ENCODE results near the gene TMED10.

TMED10 gene

DNA sequence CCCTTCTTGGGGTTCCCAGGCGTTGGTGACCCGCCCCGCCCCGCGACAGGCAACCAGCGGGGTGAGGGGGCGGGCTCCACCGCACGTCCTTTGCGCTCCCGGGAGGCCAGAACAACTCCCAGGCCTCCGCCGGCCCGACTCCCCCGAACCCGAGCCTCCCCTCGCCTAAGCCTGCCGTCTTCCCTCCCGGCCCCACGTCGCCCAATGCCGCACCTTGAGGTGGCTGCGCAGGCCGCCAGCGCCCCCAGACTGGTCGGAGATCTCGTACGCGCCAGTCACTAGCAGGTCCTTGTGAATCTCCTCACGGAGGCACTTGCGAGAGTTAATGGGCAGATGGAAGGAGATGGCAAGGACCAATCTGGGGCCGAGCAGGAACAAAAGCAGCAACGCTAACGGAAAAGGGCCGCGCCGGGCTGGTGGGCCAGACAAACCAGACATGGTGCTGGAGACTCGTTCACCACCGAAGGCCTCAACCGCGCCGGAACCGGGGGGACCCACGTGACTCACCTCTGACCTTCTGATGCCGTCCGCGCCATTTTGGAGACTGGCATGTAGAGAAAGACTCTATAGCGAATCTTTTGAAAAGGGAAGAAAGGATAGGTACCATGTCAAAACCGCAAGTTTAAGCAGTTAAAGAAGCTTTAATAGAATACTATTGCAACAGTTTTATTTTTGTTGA is at the start of gene TMED10:
Gene TMED10 (minus strand): TSS at position 471 of the 679 bp plus-strand sequence. CDS start 33 bp downstream, at position 438.
- DNase-seq, result peak; percentile 92

GRCh38 chr14:75224561-75224960 is 48.1 kb upstream of the TMED10 start:
- DNase-seq, result no peak

GRCh38 chr14:75223664-75224154 is 47.3 kb upstream of the TMED10 start:
- no peak for DNase-seq

DNA sequence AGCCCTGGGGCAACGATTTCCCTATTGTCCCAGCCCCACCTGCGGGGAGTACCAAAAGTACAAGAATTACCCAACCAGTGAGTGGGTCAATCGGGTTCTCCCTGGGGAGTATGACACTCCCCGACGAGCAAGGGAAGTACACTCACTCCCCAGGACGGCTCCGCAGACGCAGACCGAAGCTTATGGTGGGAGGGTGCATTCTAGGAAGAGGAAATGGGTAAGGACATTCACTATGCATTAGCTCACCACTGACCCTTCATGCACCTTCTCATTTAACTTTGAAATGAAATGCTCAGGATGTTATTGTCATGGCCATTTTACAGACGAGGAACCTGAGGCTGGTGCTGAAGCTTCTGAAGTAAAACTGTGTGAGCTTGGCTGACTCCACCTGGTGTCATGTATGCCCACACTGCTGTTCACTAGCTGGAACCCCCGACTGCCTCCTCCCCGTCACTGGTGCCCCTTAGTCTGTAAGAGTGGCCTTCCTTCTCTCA is 45.8 kb upstream of the TMED10 start:
- DNase-seq, result no peak

DNA sequence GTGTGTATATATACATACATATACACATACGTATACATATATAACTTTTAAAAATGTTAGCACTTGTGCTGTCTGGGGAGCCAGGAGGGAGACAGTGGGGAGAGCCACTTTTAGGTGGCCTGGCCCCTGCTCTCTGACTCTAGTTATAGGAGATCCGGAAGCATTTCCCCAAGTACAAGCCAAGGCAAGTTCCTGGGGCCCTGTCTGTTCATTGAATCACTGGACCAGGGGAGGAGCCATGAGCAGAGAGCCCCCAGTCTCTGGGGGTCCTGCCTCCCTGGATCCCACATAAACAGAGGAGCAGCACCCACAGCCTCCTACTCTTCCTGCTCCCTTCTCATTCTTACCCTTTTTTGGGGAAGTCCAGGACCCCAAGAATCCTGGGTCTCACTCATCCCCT is 45.4 kb upstream of the TMED10 start:
- no peak for DNase-seq

- no peak for DNase-seq
These were observed 43.7 kb upstream of the TMED10 start for GRCh38 chr14:75220156-75220555.

- DNase-seq, result no peak
These were observed 41.2 kb upstream of the TMED10 start for GRCh38 chr14:75217508-75218206.

- no peak for DNase-seq
These were observed 40.1 kb upstream of the TMED10 start for GRCh38 chr14:75216427-75217006.

GRCh38 chr14:75215520-75215919 is 39.1 kb upstream of the TMED10 start:
- no peak for DNase-seq

DNA sequence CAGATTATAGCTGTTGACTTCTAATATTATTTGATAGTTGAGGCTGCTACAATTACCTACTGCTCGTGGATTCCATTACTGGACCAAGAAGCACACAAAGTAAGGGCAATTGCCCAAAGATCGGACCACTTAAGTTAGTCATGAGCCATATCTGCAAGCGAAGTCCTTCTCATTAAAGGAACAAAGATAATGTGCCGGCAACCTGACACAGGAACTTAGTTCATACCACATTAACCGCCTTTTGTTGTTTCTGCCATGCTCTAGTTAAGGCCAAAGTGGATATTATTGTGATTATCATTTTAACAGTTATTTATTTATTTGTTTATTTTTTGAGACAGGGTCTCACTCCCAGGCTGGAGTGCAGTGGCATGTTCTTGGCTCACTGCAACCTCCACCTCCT is 38.1 kb upstream of the TMED10 start:
- DNase-seq, result no peak

DNA sequence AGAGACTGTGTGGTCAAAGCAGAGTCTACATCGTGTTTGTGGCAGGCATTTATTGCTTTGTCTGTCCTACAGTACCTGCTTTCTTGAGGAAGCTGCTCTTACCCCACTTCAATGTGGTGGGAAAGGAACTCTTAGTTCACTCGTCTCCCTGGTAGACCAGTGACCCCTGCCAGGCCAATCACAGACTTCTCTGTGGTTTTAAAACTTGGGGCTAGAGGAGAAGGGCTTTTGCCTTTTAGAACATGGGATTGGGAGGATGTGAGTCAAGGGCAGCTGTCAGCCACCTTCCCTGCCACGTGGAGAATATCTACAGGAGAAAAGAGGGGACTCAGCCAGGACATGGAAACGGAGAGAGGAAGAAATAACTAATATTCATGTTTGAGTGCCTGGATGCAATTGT is 36.8 kb upstream of the TMED10 start:
- no peak for DNase-seq

DNA sequence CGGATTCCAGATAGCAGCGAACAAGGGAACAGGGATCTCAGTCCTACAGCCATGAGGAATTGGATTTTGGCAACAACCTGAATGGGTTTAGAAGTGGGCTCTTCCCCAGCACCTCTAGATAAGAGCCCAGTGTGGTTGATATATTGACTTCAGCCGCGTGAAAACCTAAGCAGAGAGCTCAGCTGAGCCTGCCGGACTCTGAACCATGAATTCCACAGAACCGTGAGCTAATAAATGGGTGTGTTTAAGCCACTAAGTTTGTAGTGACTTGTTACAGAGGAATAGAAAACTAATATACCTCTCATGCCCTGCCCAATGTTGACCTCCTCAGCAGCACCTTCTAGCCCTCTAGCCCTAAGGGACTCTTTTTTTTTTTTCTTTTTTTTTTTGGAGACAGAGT is 32.4 kb upstream of the TMED10 start:
- no peak for DNase-seq

GRCh38 chr14:75206190-75206589 is 29.8 kb upstream of the TMED10 start:
- no peak for DNase-seq

- no peak for DNase-seq
These were observed 29.2 kb upstream of the TMED10 start for GRCh38 chr14:75205591-75205990.

DNA sequence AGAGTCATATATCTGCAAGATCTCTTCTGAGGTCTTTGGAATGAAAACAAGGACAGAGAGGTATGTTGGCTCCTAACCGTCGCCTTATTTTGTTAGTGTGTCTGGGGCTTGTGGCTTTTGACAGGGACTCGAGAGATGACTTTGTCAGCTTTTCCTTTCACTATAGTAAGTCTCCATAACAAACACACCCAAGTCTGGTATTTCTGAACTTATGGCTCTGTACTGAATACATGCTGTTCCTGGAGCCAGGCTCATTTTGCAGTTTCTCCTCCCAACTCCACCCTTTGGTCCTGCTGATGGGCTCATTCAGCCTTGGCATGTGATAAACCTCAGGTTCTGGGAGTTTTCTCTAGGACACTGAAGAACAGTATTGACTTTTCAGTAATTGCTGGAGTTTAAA is 27.7 kb upstream of the TMED10 start:
- no peak for DNase-seq

GRCh38 chr14:75202657-75203056 is 26.2 kb upstream of the TMED10 start:
- no peak for DNase-seq

DNA sequence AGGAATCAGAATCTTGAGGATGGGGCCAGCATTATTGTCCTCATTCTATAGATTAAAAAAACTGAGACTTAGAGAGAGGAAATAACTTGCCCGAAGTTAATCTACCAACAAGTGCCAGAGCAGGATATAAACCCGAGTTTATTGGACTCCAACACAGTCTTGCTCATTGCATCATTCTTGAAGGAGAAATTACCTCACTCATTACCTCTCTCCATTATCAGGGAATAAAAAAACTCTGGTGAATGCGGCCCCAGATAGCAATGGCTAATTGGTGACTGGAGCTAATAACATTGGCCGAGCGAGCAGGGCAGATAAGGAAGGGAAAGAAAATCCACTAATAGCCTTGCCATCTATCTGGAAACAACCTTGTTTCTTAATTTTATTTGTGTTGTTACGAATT is 24.7 kb upstream of the TMED10 start:
- DNase-seq, result no peak

DNA sequence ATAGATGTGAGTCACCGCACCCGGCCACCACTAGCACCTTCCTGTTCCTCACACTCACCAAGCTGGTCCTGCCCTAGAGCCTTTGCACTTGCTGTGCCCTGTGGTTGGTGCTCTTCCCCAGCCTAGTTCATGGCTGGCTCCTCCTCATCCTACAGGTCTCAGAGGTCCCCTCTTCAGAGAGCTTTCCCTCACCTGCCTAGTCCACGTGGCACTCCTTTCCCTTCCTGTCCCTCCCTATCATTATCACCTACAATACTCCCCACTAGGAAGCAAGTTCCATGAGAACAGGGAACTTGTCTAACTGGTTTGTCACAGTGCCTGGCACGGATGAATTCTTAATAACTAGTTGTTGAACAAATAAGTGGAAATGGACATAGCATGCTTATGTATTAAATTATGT is 24.0 kb upstream of the TMED10 start:
- DNase-seq, result peak; percentile 37

DNA sequence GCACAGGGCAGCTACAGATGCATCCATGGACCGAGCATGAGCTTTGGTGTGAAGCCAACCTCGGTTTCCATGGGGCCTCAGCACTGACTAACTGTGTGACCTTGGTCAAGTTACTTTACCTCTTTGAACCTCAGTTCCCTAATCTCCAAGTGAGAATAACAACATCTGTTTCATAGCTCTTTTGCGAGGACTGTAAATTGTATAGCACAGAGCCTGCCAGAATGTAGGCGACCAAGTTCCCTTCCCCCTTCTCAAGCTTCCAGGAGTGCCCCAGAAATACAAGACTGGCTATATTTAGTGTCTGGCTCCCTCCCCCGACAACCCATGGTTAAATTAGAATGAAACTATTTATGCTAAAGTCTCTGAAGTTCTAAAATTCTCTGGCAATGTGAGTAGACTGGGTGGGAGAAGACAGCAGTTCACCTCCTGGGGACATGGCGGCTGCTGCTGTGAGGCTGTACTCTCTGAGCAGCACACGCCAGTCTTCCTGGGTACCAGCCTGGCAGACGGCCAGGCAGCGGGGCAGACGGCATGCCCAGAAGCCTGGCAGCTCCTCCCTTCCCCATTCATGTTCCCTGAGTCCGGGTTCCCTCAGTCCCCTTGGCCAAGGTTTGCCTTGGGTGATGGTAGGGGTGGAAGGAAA is 22.0 kb upstream of the TMED10 start:
- peak; percentile 72 for DNase-seq

DNA sequence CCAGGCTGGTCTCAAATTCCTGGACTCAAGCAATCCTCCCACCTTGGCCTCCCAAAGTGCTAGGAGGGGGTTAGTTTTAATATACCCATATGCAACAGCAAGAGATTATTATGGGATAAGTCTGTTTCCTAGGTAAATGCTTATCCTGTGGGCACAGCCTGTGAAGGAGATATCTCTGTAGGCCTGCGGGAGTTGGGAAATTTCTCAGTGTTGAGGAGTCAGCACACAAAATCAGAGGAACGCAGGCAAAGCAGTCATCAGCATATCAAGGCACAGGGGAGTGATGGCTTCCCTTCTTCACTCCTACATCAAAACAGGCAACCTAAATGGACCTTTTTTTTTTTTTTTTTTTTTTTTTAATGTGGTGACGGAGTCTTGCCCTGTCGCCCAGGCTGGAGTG is 20.9 kb upstream of the TMED10 start:
- DNase-seq, result no peak

DNA sequence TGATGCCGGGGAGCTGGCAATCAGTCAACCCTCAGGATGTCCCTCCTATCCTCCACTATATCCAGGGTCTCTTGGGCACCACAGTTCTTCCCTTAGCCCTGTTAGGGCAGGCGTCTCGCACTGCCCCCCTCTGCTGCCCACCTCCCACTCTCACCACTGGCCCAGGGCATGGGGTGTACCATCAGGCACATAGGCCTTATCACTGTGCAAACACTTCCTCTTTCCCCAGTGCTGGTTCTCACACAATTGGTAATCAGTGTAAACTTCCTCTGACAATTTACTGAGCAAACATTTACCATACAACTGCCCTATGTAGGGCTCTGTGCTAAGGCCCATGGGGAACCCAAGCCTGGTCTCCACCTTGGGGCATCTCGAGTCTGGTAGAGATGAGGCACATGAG is 20.1 kb upstream of the TMED10 start:
- no peak for DNase-seq

- DNase-seq, result no peak
These were observed 19.7 kb upstream of the TMED10 start for GRCh38 chr14:75196064-75196463.

DNA sequence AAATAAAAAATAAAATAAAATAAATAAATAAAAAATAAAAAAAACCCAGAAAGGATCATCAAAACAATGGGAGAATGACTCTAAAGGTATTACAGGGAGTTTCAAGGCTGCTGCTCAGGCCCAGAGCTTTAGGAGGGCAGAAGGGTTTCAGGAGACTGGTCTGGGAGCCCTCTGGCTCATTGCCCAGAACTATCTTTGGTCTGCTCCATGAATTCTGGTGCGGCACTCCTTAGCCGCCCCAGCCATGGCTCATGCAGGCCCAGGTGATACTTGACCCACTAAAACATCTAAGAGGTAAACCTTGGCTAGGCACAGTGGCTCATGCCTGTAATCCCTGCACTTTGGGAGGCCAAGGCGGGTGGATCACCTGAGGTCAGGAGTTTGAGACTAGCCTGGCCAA is 14.7 kb upstream of the TMED10 start:
- no peak for DNase-seq

DNA sequence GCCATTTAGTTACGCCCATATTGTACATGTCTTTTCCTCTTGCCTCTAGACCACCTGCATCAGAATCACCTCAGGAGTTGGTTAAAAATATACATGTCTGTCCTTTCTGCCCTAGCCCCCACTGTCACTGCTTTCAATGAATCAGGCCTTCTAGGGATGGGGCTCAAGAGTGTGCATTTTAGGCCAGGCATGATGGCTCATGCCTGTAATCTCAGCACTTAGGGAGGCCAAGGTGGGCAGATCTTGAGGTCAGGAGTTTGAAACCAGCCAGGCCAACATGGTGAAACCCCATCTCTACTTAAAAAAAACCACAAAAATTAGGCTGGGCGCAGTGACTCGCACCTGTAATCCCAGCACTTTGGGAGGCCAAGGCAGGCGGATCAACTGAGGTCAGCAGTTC is 13.6 kb upstream of the TMED10 start:
- DNase-seq, result no peak

Measured in NCI-H1105 (cell line).